K562 (cell line): ENCODE measurements around the gene DPT. TPM values are rescaled to one million over a fixed set of nuclear protein-coding genes. Genes with fewer than 3 reads are reported as not detected.

Source experiments
- AFF4 ChIP-seq: sonication (generic); formaldehyde crosslinking; IDR thresholded peaks from 2 replicates; pipeline ENCODE4 v1.8.0; 2023; ENCODE audit warnings: mild to moderate bottlenecking, missing genetic modification reagents
- KDM1A ChIP-seq, 2 experiments: fragments of 450-650 bp; IDR thresholded peaks; 2 replicates each; pipeline ENCODE4 v1.6.1; 2016; ENCODE audit warnings: mild to moderate bottlenecking in 2 of 2
- NCOA1 ChIP-seq: fragments of 450-650 bp; IDR thresholded peaks from 2 replicates; pipeline ENCODE4 v1.6.1; 2016; ENCODE audit warnings: low read depth
- POLR2A ChIP-seq: fragments of 450-650 bp; conservative IDR thresholded peaks from 2 replicates; pipeline ENCODE4 v1.6.1; 2016
- RBM25 ChIP-seq: fragments of 200-400 bp; formaldehyde crosslinking; IDR thresholded peaks from 2 replicates; pipeline ENCODE4 v1.6.1; 2018; ENCODE audit warnings: low read length, low read depth, moderate library complexity; ENCODE audit not compliant: severe bottlenecking
- RNF219 ChIP-seq: fragments of 250-450 bp; sonication (Bioruptor Pico); IDR thresholded peaks from 2 replicates; pipeline ENCODE4 v1.5.0; 2022; ENCODE audit warnings: mild to moderate bottlenecking
- TFE3 ChIP-seq: fragments of 450-650 bp; formaldehyde crosslinking; IDR thresholded peaks from 2 replicates; pipeline ENCODE4 v1.4.0; 2020; ENCODE audit warnings: mild to moderate bottlenecking, mixed read lengths
- ZBTB26 ChIP-seq: fragments of 450-650 bp; formaldehyde crosslinking; IDR thresholded peaks from 2 replicates; pipeline ENCODE4 v1.4.0; 2022; ENCODE audit warnings: missing genetic modification characterization
- polyA plus RNA-seq, 8 experiments: library from polyadenylated mRNA; depleted of rRNA in 4 of 8; stranded (reverse) in 5 of 8; unstranded in 3 of 8; fragments of >200 nt; fragmentation: Nextera tagmentation in 2 of 8; fragmentation: Illumina TruSeq in 1 of 8; extraction: Ambion mirVana in 2 of 8; extraction: Trizol in 1 of 8; gene quantifications; 2 replicates each; pipeline versions ENCODE4 v1.2.1 to v1.2.3, GENCODE V29; 2011 to 2014; ENCODE audit warnings: inconsistent platforms in 1 of 8, missing spikeins in 1 of 8
- total RNA-seq, 7 experiments: library from RNA; depleted of rRNA in 6 of 7; stranded (reverse); fragments of >200 nt in 6 of 7; fragmentation: Illumina TruSeq in 2 of 7; extraction: Trizol in 2 of 7; gene quantifications; 2 replicates each; pipeline versions ENCODE4 v1.2.1 to v1.2.3, GENCODE V29; 2011 to 2021; ENCODE audit warnings: low replicate concordance in 1 of 7

The DPT gene
- total and polyA plus RNA-seq, 9 of the 15 experiments (the other 6 are each of a cell fraction or from before 2014, with no cell fraction given): not detected

- TF ChIP-seq TFE3 (CRISPR knock-in tag) (no peak), KDM1A (IDR thresholded peaks at IDR 0.05) (no peak), NCOA1 (no peak), POLR2A (no peak), RNF219 (CRISPR knock-in tag) (no peak), RBM25 (no peak), AFF4 (CRISPR knock-in tag) (no peak), ZBTB26 (CRISPR knock-in tag) (no peak)
- TF ChIP-seq, all 486 proteins: peak for 0
These were observed 7.0 kb upstream of the DPT start (continued) for GRCh38 chr1:168735974-168736373.
